Gastrocnemius medialis (tissue), 4 donors: ENCODE measurements around the gene GARNL3. TPM values are rescaled to one million over a fixed set of nuclear protein-coding genes. Genes with fewer than 3 reads are reported as not detected.

Source experiments
- ATAC-seq, 2 donors: fragments of 150-250 bp; one replicate each; pipeline ENCODE4 v1.9.1; 2016
- DNase-seq, 2 donors: peaks; one replicate each; pipeline ENCODE4 v3.0.0-alpha.2; 2019
- H3K27ac ChIP-seq, 4 donors: fragments of 200-600 bp; sonication (generic); 1 replicate in 1 of 4; 2 replicates in 3 of 4; pipeline ENCODE4 v1.5.1; 2016 to 2018; ENCODE audit warnings: mild to moderate bottlenecking in 2 of 4, moderate library complexity in 1 of 4
- H3K27me3 ChIP-seq, 3 donors: fragments of 200-600 bp; sonication (generic) in 2 of 3; 1 replicate in 1 of 3; 2 replicates in 2 of 3; pipeline versions ENCODE4 v1.5.1 to v1.6.0; 2016 to 2019; ENCODE audit warnings: mild to moderate bottlenecking in 1 of 3, moderate library complexity in 1 of 3
- H3K36me3 ChIP-seq, 2 donors: fragments of 200-600 bp; sonication (generic) in 1 of 2; one replicate each; pipeline ENCODE4 v1.5.1; 2017 to 2018
- H3K4me1 ChIP-seq, 2 donors: fragments of 200-600 bp; sonication (generic) in 1 of 2; one replicate each; pipeline ENCODE4 v1.5.1; 2016 to 2017; ENCODE audit warnings: mild to moderate bottlenecking in 2 of 2
- H3K4me3 ChIP-seq, 4 donors: fragments of 200-600 bp; sonication (generic) in 3 of 4; 1 replicate in 1 of 4; 2 replicates in 3 of 4; pipeline ENCODE4 v1.5.1; 2016 to 2019; ENCODE audit warnings: mild to moderate bottlenecking in 2 of 4
- H3K9me3 ChIP-seq, 3 donors: fragments of 200-600 bp; sonication (generic) in 2 of 3; 1 replicate in 1 of 3; 2 replicates in 2 of 3; pipeline ENCODE4 v1.5.1; 2016 to 2019
- POLR2A ChIP-seq, 2 donors: fragments of 450-650 bp; IDR thresholded peaks; one replicate each; pipeline ENCODE4 v1.6.1; 2017; ENCODE audit warnings: antibody characterized with exemption in 2 of 2, mild to moderate bottlenecking in 2 of 2, moderate library complexity in 2 of 2
- in situ Hi-C, 4 donors: fragments of 200-750 bp; cut with MboI; loops; one replicate each; pipeline versions ENCODE4 v1.15.0 to v1.8.0; 2017; ENCODE audit warnings: low sequenced_read_pairs in 4 of 4
- intact Hi-C: fragments of 100-400 bp; cut with DNase I; formaldehyde crosslinking; loops from one replicate; pipeline ENCODE4 v1.15.1; 2023; ENCODE audit warnings: low total_unique reads
- total RNA-seq, 4 donors: library from RNA; depleted of rRNA; stranded (reverse); fragments of >200 nt; gene quantifications; one replicate each; pipeline versions ENCODE4 v1.1.0 to v1.2.3, GENCODE V29; 2016
- TF ChIP-seq, protein P1 (sequence below), 5 experiments: fragments of 450-650 bp in 3 of 5; fragments of 200-600 bp in 2 of 5; sonication (generic) in 2 of 5; IDR thresholded peaks in 4 of 5; conservative IDR thresholded peaks in 1 of 5; 1 replicate in 4 of 5; 2 replicates in 1 of 5; pipeline ENCODE4 v1.5.1; 2016 to 2019; ENCODE audit warnings: antibody characterized with exemption in 5 of 5, mild to moderate bottlenecking in 3 of 5, moderate library complexity in 3 of 5

The GARNL3 gene
- total RNA-seq, 4 donors from 2014 or later = 2.5 to 5.7 (median 3.0) TPM

DNA sequence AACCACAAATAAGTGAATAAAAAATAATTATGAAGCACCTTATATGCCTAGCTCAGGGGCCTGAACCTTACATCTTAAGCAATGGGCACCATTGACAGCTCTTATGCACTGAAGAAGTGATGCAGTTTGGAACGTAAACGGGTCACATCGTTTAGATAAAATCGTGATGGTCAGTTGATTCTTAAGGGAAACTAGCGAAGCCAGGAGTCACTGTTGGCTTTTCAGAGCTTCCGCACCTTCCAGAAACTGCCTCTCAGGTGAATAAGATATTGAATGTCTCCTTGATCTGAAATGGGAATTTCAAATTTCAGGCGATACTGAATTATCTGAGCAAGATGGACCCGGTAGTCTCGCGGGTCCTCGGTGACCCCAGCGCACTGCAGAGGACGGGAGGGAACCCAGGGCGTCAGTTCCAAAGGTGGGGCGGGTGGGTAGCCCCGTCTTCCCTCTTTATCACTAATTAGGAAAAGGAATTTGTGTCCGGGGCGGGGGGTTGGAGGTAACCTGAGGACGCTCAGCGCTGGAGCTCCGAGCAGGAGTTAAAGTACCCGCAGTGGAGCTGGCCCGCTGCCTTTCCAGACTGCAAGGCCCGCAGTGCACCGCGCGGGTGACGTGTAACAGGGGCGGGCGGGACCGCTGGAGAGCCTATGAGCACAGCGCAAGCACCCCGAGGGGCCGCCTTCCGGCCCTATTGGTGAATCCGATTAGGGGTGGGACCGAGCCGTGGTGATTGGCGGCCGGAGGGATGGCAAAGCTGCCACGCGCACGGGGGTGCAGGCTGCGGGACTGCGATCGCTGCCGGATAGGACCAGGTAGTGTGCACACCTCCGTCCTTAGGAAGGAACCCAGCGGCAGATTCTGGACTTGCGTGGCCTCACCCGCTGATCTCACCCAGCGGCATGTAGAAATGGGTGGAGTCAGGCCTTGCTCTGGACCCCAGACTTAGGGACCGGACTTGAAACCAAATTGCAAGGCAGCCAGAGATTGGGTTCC lies 19.7 kb upstream of the GARNL3 start:
- in situ Hi-C loops = loop anchor here in 1 of 4 donors (25.0 kb wide), 1 partner anchor 667 kb away; the partner anchor contains the start of gene ST6GALNAC4
- H3K36me3 ChIP-seq = no peaks in the 10 kb centered on the region
- TF ChIP-seq, protein P1, sequence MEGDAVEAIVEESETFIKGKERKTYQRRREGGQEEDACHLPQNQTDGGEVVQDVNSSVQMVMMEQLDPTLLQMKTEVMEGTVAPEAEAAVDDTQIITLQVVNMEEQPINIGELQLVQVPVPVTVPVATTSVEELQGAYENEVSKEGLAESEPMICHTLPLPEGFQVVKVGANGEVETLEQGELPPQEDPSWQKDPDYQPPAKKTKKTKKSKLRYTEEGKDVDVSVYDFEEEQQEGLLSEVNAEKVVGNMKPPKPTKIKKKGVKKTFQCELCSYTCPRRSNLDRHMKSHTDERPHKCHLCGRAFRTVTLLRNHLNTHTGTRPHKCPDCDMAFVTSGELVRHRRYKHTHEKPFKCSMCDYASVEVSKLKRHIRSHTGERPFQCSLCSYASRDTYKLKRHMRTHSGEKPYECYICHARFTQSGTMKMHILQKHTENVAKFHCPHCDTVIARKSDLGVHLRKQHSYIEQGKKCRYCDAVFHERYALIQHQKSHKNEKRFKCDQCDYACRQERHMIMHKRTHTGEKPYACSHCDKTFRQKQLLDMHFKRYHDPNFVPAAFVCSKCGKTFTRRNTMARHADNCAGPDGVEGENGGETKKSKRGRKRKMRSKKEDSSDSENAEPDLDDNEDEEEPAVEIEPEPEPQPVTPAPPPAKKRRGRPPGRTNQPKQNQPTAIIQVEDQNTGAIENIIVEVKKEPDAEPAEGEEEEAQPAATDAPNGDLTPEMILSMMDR (IDR thresholded peaks at IDR 0.05 in 4 of 5, conservative IDR thresholded peaks at IDR 0.05 in 1 of 5) = no peak
- peak; percentile 43 to 61 for TF ChIP-seq POLR2A (IDR thresholded peaks at IDR 0.05)

DNA sequence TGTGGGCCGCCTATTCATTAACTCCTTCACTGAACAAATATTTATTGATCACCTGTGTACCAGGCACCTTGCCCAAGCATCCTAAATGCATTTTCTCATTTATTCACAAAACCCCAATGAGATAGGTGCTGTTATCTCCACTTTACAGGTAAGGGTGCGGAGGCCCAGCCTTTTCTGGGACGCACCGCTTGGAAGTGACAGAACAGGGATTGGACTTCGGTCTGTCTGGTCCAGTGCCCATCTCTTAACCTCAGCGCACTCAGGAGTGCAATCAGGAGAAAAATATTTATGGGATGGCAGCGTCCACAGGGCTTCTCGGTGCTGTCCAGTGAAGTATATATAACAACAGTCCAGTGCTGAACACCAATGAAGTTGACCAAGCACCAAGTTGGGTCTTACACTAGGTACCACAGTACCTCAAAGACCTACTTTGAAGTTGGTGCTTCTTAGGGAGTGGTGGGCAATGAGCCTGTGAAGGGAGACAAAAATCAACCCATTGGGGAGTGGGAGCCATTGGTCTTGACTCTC lies 18.9 kb upstream of the GARNL3 start:
- intact Hi-C loops = loop anchor here (1.0 kb wide), 1 partner anchor 20 kb away; no protein-coding TSS in a partner anchor
- H3K27me3 ChIP-seq = no peaks in the 10 kb centered on the region
- H3K9me3 ChIP-seq = no peaks in the 10 kb centered on the region
- H3K36me3 ChIP-seq = no peaks in the 10 kb centered on the region
- TF ChIP-seq POLR2A (IDR thresholded peaks at IDR 0.05) = no peak
- TF ChIP-seq, protein P1 (IDR thresholded peaks at IDR 0.05 in 4 of 5, conservative IDR thresholded peaks at IDR 0.05 in 1 of 5) = no peak
- no peak for ATAC-seq
- peak overlapping the region; percentile 61 to 85 (median 72) for H3K4me3 ChIP-seq
- peaks cover 12 to 19% of the 10 kb centered on the region in 2 donors for H3K4me1 ChIP-seq
- H3K27ac ChIP-seq = peak overlapping the region; percentile 81 to 95 (median 86)
- DNase-seq = no peak
- in situ Hi-C loops = loop anchor here in 1 of 4 donors (25.0 kb wide), 1 partner anchor 667 kb away; the partner anchor contains the start of gene ST6GALNAC4

More for the DNA sequence above, 19.7 kb upstream of the GARNL3 start:
- Histone ChIP-seq H3K27ac (peak overlapping the region; percentile 81 to 95 (median 86)), H3K4me3 (peak overlapping the region; percentile 61 to 85 (median 72)), H3K9me3 (no peaks in the 10 kb centered on the region), H3K27me3 (no peaks in the 10 kb centered on the region), H3K4me1 (peaks cover 5 to 12% of the 10 kb centered on the region in 2 donors)
- intact Hi-C loops = loop anchor here (1.0 kb wide), 1 partner anchor 20 kb away; no protein-coding TSS in a partner anchor
- DNase-seq (peak; percentile 96 to 97), ATAC-seq (peak; percentile 97 to 98)

DNA sequence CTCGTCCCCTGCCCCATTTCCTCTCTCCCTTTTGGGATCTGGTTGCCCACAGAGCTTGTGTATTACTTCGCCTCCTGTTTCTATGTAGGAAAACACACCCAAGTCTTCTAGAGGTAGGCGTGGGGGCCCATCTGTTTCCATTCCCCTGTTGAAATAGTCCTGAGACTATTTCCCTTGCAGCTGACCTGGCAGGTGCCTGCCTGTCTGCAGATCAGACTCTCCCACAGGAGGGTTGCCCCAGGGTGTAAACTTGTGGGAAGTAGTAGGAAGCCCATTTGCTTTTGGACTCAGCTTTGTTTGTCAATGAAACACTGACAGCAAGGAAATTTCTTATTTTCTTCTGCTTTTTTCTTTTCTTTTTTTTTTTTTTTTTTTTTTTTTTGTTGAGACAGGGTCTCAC lies 16.3 kb upstream of the GARNL3 start:
- TF ChIP-seq POLR2A (IDR thresholded peaks at IDR 0.05) = no peak
- TF ChIP-seq, protein P1 (IDR thresholded peaks at IDR 0.05 in 4 of 5, conservative IDR thresholded peaks at IDR 0.05 in 1 of 5) = no peak
- H3K36me3 ChIP-seq = no peaks in the 10 kb centered on the region
- no peaks in the 10 kb centered on the region for H3K27me3 ChIP-seq
- peaks cover 20 to 26% of the 10 kb centered on the region in 2 donors for H3K4me1 ChIP-seq
- no peak for ATAC-seq
- intact Hi-C loops = no loop called here
- in situ Hi-C loops = loop anchor here in 1 of 4 donors (25.0 kb wide), 1 partner anchor 664 kb away; the partner anchor contains the start of gene ST6GALNAC4
- H3K9me3 ChIP-seq = no peaks in the 10 kb centered on the region
- no peak overlapping the region for H3K4me3 ChIP-seq
- no peak overlapping the region for H3K27ac ChIP-seq
- DNase-seq = no peak

DNA sequence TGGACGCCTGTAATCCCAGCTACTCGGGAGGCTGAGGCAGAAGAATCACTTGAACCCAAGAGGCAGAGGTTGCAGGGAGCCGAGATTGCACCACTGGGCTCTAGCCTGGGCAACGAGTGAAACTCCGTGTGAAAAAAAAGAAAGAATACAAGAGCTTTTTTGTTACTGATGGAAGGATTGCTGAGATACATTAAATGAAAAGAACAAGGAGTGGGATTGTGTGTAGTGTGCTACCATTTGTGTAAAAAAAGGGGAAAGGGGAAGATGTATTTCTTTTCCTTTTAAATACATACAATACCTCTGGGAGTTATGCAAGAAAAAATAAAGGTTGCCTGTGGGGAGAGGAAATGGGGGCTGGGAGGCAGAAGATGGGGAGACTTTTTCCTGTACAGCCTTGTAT lies 14.7 kb upstream of the GARNL3 start:
- no peak overlapping the region for H3K4me3 ChIP-seq
- TF ChIP-seq POLR2A (IDR thresholded peaks at IDR 0.05) = no peak
- TF ChIP-seq, protein P1 (IDR thresholded peaks at IDR 0.05 in 4 of 5, conservative IDR thresholded peaks at IDR 0.05 in 1 of 5) = no peak
- H3K27me3 ChIP-seq = no peaks in the 10 kb centered on the region
- H3K27ac ChIP-seq = no peak overlapping the region
- no peak for DNase-seq
- in situ Hi-C loops = loop anchor here in 1 of 4 donors (25.0 kb wide), 1 partner anchor 662 kb away; the partner anchor contains the start of gene ST6GALNAC4
- no peaks in the 10 kb centered on the region for H3K9me3 ChIP-seq
- ATAC-seq = no peak
- H3K4me1 ChIP-seq = peaks cover 20 to 22% of the 10 kb centered on the region in 2 donors
- H3K36me3 ChIP-seq = no peaks in the 10 kb centered on the region
- intact Hi-C loops = no loop called here
